Activated effector memory CD4-positive, alpha-beta T cell treated with Interleukin-2 at 50 U/mL for 16 hours (primary cell): Measurements from ENCODE around the gene EXOC6B.

Source experiments
- DNase-seq: peaks from one replicate; pipeline ENCODE4 v3.0.0-alpha.2; 2020

The EXOC6B gene

GRCh38 chr2:72340665-72341064, 485.2 kb downstream of the EXOC6B start:
- no peak for DNase-seq

GRCh38 chr2:72338076-72338475, 487.8 kb downstream of the EXOC6B start:
- no peak for DNase-seq

GRCh38 chr2:72332720-72333119, 493.1 kb downstream of the EXOC6B start:
- no peak for DNase-seq

- DNase-seq, result no peak
Measured at GRCh38 chr2:72330652-72331051, 495.2 kb downstream of the EXOC6B start.

- DNase-seq, result no peak
Measured at GRCh38 chr2:72326759-72327158, 499.1 kb downstream of the EXOC6B start.

GRCh38 chr2:72325592-72326422, 500.0 kb downstream of the EXOC6B start:
- no peak for DNase-seq

- DNase-seq, result no peak
Measured at GRCh38 chr2:72316774-72317173, 509.1 kb downstream of the EXOC6B start.

- no peak for DNase-seq
Measured at GRCh38 chr2:72300147-72300684, 525.6 kb downstream of the EXOC6B start.

GRCh38 chr2:72293620-72294019, 532.2 kb downstream of the EXOC6B start:
- no peak for DNase-seq

- no peak for DNase-seq
Measured at GRCh38 chr2:72292433-72292832, 533.4 kb downstream of the EXOC6B start.

GRCh38 chr2:72291059-72291458, 534.8 kb downstream of the EXOC6B start:
- DNase-seq, result no peak

GRCh38 chr2:72289736-72290135, 536.1 kb downstream of the EXOC6B start:
- no peak for DNase-seq

GRCh38 chr2:72289283-72289682, 536.5 kb downstream of the EXOC6B start:
- no peak for DNase-seq

GRCh38 chr2:72278046-72278445, 547.8 kb downstream of the EXOC6B start:
- DNase-seq, result no peak

- no peak for DNase-seq
Measured at GRCh38 chr2:72276876-72277275, 549.0 kb downstream of the EXOC6B start.

- no peak for DNase-seq
Measured at GRCh38 chr2:72276356-72276755, 549.5 kb downstream of the EXOC6B start.

GRCh38 chr2:72275084-72275483, 550.7 kb downstream of the EXOC6B start:
- DNase-seq, result no peak

GRCh38 chr2:72274380-72274797, 551.4 kb downstream of the EXOC6B start:
- no peak for DNase-seq

GRCh38 chr2:72273384-72273783, 552.4 kb downstream of the EXOC6B start:
- no peak for DNase-seq

- DNase-seq, result no peak
Measured at GRCh38 chr2:72271766-72272641, 553.8 kb downstream of the EXOC6B start.

GRCh38 chr2:72271276-72271614, 554.6 kb downstream of the EXOC6B start:
- DNase-seq, result no peak

GRCh38 chr2:72270556-72271275, 555.1 kb downstream of the EXOC6B start:
- DNase-seq, result no peak

GRCh38 chr2:72263776-72264060, 562.1 kb downstream of the EXOC6B start:
- DNase-seq, result no peak
